Neural cell (in vitro differentiated cells): ENCODE results near the gene TMEM219. TPM values are rescaled to one million over a fixed set of nuclear protein-coding genes. Genes with fewer than 3 reads are reported as not detected.

Source experiments
- H2AFZ ChIP-seq: fragments of 200-600, 300-800 bp; sonication (generic), shearing (Covaris generic); 2 replicates; pipeline ENCODE4 v1.6.0; 2014; ENCODE audit warnings: low read depth, mild to moderate bottlenecking, antibody characterized with exemption, low read length, moderate library complexity
- H3F3A ChIP-seq: fragments of 200-600 bp; shearing (Covaris generic); 2 replicates; pipeline ENCODE4 v1.6.1; 2016; ENCODE audit warnings: mild to moderate bottlenecking, moderate library complexity, mixed read lengths, antibody characterized with exemption, low read length; ENCODE audit not compliant: insufficient read depth, poor library complexity, severe bottlenecking
- H3K27ac ChIP-seq: fragments of 200-600, 300-800 bp; sonication (generic), shearing (Covaris generic); 2 replicates; pipeline ENCODE4 v1.5.1; 2014; ENCODE audit warnings: mild to moderate bottlenecking, low read length, moderate library complexity
- H3K27me3 ChIP-seq: fragments of 300-800, 200-600 bp; sonication (generic), shearing (Covaris generic); 2 replicates; pipeline ENCODE4 v1.6.0; 2014; ENCODE audit warnings: mild to moderate bottlenecking, low read depth, low read length, moderate library complexity; ENCODE audit not compliant: insufficient read depth
- H3K36me3 ChIP-seq: fragments of 300-800, 200-600 bp; sonication (generic), shearing (Covaris generic); 2 replicates; pipeline ENCODE4 v1.5.1; 2014; ENCODE audit warnings: mild to moderate bottlenecking, antibody characterized with exemption, low read length, moderate library complexity; ENCODE audit not compliant: insufficient read depth
- H3K4me2 ChIP-seq: fragments of 300-800, 200-600 bp; sonication (generic), shearing (Covaris generic); 2 replicates; pipeline ENCODE4 v1.6.0; 2014; ENCODE audit warnings: mild to moderate bottlenecking, low read length
- H3K4me3 ChIP-seq: fragments of 300-800, 200-600 bp; sonication (generic), shearing (Covaris generic); 2 replicates; pipeline ENCODE4 v1.5.1; 2014; ENCODE audit warnings: mild to moderate bottlenecking, low read length, moderate library complexity
- H3K79me2 ChIP-seq: fragments of 200-600 bp; shearing (Covaris generic); replicated peaks from 2 replicates; pipeline ENCODE4 v1.6.0; 2014; ENCODE audit warnings: mild to moderate bottlenecking, low read length, moderate library complexity; ENCODE audit not compliant: insufficient read depth
- H3K9ac ChIP-seq: fragments of 300-800, 200-600 bp; sonication (generic), shearing (Covaris generic); 2 replicates; pipeline ENCODE4 v1.6.1; 2016; ENCODE audit warnings: mild to moderate bottlenecking, low read length, mixed read lengths
- H3K9me2 ChIP-seq: fragments of 200-600 bp; shearing (Covaris generic); 2 replicates; pipeline ENCODE4 v1.6.1; 2016; ENCODE audit warnings: mild to moderate bottlenecking, low read length, mixed read lengths; ENCODE audit not compliant: insufficient read depth
- H3K9me3 ChIP-seq: fragments of 200-600, 300-800 bp; sonication (generic), shearing (Covaris generic); 2 replicates; pipeline ENCODE4 v1.6.1; 2016; ENCODE audit warnings: mild to moderate bottlenecking, mixed run types, low read length, moderate library complexity, mixed read lengths
- H4K20me1 ChIP-seq: fragments of 200-600 bp; shearing (Covaris generic); 2 replicates; pipeline ENCODE4 v1.6.1; 2016; ENCODE audit warnings: mild to moderate bottlenecking, mixed run types; ENCODE audit not compliant: insufficient read depth
- CTCF ChIP-seq: fragments of 450-650 bp; IDR thresholded peaks from 2 replicates; pipeline ENCODE4 v1.5.1; 2014; ENCODE audit warnings: antibody characterized with exemption, mild to moderate bottlenecking, moderate library complexity; ENCODE audit not compliant: poor library complexity, severe bottlenecking
- EP300 ChIP-seq: fragments of 450-650 bp; conservative IDR thresholded peaks from 2 replicates; pipeline ENCODE4 v1.6.1; 2014; ENCODE audit warnings: antibody characterized with exemption, mild to moderate bottlenecking, moderate library complexity; ENCODE audit not compliant: poor library complexity, severe bottlenecking
- EZH2 ChIP-seq: fragments of 200-600, 300-800 bp; shearing (Covaris generic), sonication (generic); IDR thresholded peaks from 2 replicates; pipeline ENCODE4 v1.6.1; 2014; ENCODE audit warnings: antibody characterized with exemption, low read length, borderline replicate concordance, mild to moderate bottlenecking; ENCODE audit not compliant: insufficient read depth, poor library complexity, severe bottlenecking
- MXI1 ChIP-seq: fragments of 450-650 bp; conservative IDR thresholded peaks from 2 replicates; pipeline ENCODE4 v1.6.1; 2014; ENCODE audit warnings: antibody characterized with exemption, mild to moderate bottlenecking; ENCODE audit not compliant: poor library complexity, severe bottlenecking
- POLR2AphosphoS5 ChIP-seq: IDR thresholded peaks from 2 replicates; pipeline ENCODE4 v1.6.1; 2012
- RAD21 ChIP-seq: fragments of 450-650 bp; conservative IDR thresholded peaks from 2 replicates; pipeline ENCODE4 v1.6.1; 2014; ENCODE audit warnings: antibody characterized with exemption, mild to moderate bottlenecking, moderate library complexity
- REST ChIP-seq: IDR thresholded peaks from 2 replicates; pipeline ENCODE4 v1.6.1; 2012; ENCODE audit warnings: borderline replicate concordance
- SMC3 ChIP-seq: fragments of 450-650 bp; conservative IDR thresholded peaks from 2 replicates; pipeline ENCODE4 v1.6.1; 2014; ENCODE audit warnings: antibody characterized with exemption, mild to moderate bottlenecking, moderate library complexity; ENCODE audit not compliant: poor library complexity
- TAF1 ChIP-seq: IDR thresholded peaks from 2 replicates; pipeline ENCODE4 v1.6.1; 2012; ENCODE audit warnings: low read depth
- polyA plus RNA-seq: library from polyadenylated mRNA; depleted of rRNA; stranded (reverse); fragments of >200 nt; gene quantifications from 2 replicates; pipeline ENCODE4 v1.2.3, GENCODE V29; 2014

Gene TMEM219
- polyA plus RNA-seq, 1 donor from 2014 or later: 154 TPM

GRCh38 chr16:29993191-29993902 is 31.5 kb downstream of the TMEM219 start:
- H3K9me2 ChIP-seq: no peaks in the 10 kb centered on the region
- H4K20me1 ChIP-seq: no peaks in the 10 kb centered on the region
- no peaks in the 10 kb centered on the region for H3F3A ChIP-seq
- TF ChIP-seq EP300 (no peak), MXI1 (no peak), REST (no peak), CTCF (no peak), EZH2 (no peak), SMC3 (no peak), TAF1 (no peak), POLR2AphosphoS5 (no peak), RAD21 (no peak)
- no peak overlapping the region for H2AFZ ChIP-seq
- H3K4me2 ChIP-seq: no peak overlapping the region
- no peaks in the 10 kb centered on the region for H3K27me3 ChIP-seq
- H3K9me3 ChIP-seq: no peaks in the 10 kb centered on the region
- H3K79me2 ChIP-seq: peaks cover 7% of the 10 kb centered on the region
- H3K27ac ChIP-seq: no peak overlapping the region
- no peak overlapping the region for H3K9ac ChIP-seq
- H3K4me3 ChIP-seq: no peak overlapping the region
- H3K36me3 ChIP-seq: no peaks in the 10 kb centered on the region

- Histone ChIP-seq H3K4me3 (peak overlapping the region; percentile 94), H3K9me2 (no peaks in the 10 kb centered on the region), H3K36me3 (no peaks in the 10 kb centered on the region), H4K20me1 (no peaks in the 10 kb centered on the region), H3K27ac (no peak overlapping the region), H3K4me2 (peak overlapping the region; percentile 61), H3K27me3 (no peaks in the 10 kb centered on the region), H3K9ac (peak overlapping the region; percentile 96), H3K79me2 (peaks cover 7% of the 10 kb centered on the region), H2AFZ (no peak overlapping the region), H3F3A (no peaks in the 10 kb centered on the region), H3K9me3 (no peaks in the 10 kb centered on the region)
- TF ChIP-seq EZH2 (no peak), POLR2AphosphoS5 (no peak), SMC3 (no peak), TAF1 (no peak)
Measured at GRCh38 chr16:29993903-29994599, 32.2 kb downstream of the TMEM219 start.
